ENCODE data around the gene PRMT7.

GRCh38 chr16:68373528-68374245 lies 62.9 kb downstream of the PRMT7 start:
- no peak for TF ChIP-seq CTCF (IDR thresholded peaks at IDR 0.05; ENCODE audit: borderline replicate concordance, extremely low read depth, low read length, poor library complexity, severe bottlenecking)
- TF ChIP-seq EZH2 (IDR thresholded peaks at IDR 0.05; ENCODE audit: borderline replicate concordance, low read depth, low read length, severe bottlenecking): no peak

All from DND-41 (cell line).